DND-41 (cell line): ENCODE results near the gene MMP11.

ENCODE experiments used
- CTCF ChIP-seq: IDR thresholded peaks from 2 replicates; pipeline ENCODE4 v1.5.1; 2012; ENCODE audit warnings: borderline replicate concordance, low read length, moderate library complexity, mild to moderate bottlenecking; ENCODE audit not compliant: poor library complexity, severe bottlenecking; ENCODE audit errors: extremely low read depth
- EZH2 ChIP-seq: IDR thresholded peaks from 3 replicates; pipeline ENCODE4 v1.6.1; 2012; ENCODE audit warnings: borderline replicate concordance, low read depth, mild to moderate bottlenecking, moderate library complexity, low read length, inconsistent platforms; ENCODE audit not compliant: severe bottlenecking

GRCh38 chr22:23826510-23827350 lies 54.1 kb downstream of the MMP11 start:
- TF ChIP-seq CTCF (no peak), EZH2 (no peak)
